ENCODE data around the gene NFIX.
"Not testable (repeated sequence)": the region's sequence is repeated elsewhere in the genome, so short reads cannot be mapped to it uniquely, and the experiment has no call there.

NFIX gene

DNA sequence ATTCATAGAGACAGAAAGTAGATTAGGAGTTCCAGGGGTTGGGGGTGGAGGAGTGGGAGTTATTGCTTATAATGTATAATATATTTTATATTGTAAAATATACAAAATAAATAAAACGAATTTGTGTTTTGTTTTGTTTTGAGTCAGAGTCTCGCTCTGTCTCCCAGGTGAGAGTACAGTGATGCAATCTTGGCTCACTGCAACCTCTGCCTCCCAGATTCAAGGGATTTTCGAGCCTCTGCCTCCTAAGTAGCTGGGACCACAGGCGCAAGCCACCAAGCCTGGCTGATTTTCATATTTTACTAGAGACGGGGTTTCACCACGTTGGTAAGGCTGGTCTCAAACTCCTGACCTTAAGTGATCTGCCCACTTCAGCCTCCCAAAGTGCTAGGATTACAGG is 35.8 kb upstream of the NFIX start:
- DNase-seq: no peak

DNA sequence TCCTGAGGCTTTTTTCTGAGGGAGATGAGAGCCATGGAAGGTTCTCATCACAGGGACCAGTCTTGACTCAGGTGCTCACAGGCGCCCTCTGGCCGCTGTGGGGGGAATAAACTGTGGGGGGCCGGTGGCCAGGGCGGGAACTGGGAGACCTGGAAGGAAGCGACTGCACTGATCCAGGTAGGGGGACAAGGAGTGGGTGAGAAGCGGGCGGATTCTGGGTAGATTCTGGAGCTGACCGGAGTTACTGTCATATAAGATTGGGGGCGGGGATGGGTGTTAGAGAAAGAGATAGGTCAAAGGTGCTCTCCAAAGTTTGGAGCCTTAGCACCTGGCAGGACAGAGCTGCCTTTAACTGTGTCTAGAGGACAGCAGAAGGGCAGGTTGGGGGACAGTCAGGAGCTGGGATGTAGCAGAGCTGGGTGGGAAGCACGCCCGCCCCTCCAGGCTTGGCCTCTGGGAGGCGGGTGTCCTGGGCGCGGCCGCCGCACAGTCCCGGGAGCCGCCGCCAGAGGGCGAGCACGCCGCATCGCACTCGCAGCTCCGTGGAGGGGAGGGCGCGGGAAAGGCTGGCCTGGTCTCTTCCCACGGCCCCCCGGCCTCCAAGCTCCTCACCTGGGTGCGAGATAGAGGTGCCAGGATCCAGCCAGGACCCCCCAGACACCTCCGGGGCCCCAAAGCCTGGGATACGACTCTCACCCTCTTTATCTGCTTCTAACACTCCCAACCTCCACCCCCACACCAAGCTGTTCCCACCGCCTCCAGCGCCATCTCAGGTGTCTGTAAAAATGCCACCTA is 30.1 kb upstream of the NFIX start:
- peak; percentile 73 for DNase-seq

DNA sequence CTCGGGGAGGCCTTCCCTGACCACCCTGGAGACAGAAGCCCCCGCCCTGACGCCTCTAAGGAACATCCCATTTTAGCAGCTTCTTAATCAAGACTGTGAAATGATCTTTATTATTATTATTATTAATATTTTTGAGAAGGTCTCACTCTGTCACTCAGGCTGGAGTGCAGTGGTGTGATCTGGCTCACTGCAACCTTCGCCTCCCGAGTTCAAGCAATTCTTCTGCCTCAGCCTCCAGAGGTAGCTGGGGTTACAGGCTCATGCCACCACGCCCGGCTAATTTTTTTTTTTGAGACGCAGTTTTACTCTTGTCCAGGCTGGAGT is 29.5 kb upstream of the NFIX start:
- DNase-seq: no peak

DNA sequence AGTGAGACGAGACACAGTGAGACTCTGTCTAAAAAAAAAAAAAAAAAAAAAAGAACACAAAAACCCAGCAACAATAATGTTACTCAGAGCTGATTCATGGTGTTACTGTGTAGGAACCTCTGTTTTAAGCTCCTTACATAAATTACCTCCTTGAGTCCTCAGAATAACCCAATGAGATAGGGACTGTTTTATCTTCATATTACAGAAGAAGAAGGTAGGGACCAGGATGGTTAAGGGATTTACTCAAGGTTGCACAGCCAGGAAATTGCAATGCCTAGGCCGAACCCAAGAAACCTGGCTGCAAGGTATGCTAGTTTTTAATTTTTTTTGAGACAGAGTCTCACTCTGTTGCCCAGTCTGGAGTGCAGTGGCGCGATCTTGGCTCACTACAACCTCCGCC is 27.4 kb upstream of the NFIX start:
- no peak for DNase-seq

DNA sequence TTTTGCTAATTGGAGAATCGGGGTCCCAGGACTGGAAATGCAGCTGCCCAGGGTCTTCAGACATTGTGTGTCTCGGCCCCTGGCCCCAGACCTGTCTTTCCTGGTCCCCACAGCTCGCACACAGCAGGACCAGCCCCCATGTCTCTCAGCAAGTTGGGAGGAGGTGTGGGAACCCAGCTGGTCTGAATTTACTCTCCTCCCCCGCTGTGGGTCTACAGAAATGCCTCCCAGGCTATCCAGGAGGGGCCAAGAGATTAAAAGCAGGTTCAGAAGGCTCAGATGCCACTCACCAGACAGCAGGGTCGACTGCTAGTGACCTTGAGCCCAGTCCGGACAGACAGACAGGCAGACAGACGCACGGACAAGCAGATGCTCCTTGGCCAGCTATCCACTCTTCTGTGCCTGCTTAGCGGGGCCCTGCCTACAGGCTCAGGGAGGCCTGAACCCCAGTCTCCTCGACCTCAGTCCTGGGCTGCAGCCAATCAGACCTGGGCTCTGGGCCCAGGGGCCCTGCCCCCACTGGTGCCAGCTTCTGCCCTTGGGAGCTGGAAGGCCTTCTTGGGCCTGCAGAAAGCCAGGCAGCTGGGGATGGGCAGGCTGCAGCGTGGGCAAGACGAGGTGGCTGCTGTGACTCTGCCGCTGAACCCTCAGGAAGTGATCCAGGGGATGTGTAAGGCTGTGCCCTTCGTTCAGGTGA is 25.8 kb upstream of the NFIX start, which contains the start of gene DAND5:
Gene DAND5, plus strand, starts transcription at position 285 of the 697 bp plus-strand sequence. Its CDS starts 85 bp downstream, at position 370.
- DNase-seq: no peak

DNA sequence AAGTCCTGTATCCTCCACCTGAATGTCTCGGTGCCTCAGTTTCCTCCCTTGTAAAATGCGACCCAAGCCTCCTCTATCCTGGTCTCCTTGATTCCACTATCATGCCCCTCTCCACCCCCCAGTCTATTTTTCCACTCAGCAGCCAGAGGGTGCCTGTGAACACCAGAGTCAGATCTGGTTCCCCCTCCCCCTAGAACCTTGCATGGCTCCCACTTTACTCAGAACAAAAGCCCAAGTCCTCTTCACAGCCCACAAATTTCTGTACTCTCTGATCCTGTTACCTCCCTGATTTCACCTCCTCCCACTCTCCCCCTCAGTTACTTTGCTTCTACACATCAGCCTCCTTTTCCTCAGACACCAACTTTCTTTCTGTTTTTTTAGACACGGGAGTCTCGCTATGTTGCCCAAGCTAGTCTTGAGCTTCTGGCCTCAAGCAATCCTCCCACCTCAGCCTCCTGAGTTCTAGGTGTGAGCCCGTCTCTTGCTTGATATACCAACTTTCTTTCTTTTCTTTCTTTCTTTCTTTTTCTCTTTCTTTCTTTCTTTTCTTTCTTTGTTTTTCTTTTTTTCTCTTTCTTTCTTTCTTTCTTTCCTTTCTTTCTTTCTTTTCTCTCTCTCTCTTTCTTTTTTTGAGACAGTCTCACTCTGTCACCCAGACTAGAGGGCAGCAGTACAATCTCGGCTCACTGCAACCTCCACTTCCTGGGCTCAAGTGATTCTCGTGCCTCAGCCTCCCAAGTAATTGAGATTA is 25.0 kb upstream of the NFIX start:
- no peak for DNase-seq

DNA sequence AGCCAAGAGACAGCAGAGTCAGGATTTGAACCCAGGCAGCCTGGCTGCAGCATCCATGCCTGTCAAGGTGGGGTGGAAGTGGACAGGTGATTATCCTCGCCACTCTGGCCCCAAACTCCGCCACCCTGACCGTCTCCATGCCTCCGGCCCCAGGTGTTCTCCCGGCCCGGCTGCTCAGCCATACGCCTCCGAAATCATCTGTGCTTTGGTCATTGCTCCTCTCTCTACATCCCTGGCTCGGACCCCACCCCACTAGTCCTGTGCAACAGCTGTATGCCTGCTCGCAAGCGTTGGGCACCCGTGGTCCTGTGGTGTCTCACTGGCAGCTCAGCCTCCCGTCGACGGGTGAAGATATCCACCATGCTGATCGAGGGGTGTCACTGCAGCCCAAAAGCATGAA is 22.0 kb upstream of the NFIX start:
- DNase-seq: no peak

DNA sequence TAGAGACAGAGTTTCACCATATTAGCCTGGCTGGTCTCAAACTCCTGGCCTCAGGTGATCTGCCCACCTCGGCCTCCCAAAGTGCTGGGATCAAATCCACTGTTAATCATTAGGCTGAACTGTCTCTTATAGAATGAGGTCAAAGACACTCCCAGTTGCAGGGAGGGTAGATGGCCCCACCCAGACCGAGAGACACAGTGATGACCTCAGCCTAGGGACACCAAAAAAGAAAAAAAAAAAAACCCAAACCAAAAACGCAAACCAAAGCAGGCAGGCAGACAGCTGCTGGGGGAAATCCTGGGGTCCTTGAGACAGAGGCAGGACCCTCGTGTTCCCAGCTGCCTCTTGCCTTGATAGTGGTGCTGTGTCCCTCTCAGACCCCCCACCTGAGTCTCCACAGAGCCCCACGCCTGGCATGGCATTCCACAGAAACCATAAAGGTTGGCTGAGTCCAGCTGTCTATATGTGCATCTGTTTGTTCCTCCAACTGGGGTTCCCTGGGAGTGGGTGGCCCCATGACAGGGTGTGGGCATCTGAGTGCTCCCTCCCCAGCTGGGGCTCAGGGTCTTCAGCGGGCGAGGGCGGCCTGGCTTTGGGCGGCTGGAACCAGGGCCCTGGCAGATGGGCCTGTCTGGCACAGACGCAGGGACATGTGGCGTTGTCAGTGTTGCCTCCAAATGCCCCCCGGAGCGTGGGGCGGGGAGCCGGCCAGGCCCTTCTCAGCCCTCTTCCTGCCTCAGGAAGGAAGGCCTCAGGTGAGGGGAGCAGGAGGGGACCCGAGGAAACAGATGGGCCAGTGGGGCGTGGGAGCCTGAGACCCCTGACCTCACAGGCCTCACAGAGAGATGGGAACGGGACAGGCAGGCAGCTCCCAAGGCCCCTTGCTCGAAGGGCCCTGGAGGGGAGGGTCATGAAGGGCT is 20.7 kb upstream of the NFIX start:
- DNase-seq: no peak

DNA sequence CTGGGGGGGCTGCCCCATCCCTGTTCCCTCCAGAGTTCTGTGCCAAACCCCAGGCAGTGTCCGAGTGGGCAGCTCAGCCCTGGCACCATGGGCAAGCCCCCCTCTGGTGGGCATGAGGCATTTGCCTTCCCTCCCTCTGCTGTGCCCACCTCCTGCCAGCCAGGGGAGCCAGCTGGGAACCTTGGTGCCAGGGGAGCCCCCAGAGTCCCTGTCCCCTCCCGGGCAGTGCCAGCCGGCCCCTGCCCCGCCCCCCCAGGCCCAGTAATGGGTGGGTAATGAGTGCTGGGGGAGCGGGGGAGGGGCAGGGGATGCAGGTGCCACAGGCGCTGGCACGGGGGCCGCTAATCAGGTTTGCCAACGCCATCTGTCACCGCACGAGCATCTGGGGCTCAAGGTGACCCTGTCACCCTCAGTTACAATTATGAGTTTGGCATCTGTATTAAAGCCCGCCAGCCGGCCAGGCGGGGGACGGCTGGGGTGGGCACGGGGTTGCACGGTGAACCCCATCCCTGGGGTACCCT is 20.0 kb upstream of the NFIX start:
- DNase-seq: no peak

DNA sequence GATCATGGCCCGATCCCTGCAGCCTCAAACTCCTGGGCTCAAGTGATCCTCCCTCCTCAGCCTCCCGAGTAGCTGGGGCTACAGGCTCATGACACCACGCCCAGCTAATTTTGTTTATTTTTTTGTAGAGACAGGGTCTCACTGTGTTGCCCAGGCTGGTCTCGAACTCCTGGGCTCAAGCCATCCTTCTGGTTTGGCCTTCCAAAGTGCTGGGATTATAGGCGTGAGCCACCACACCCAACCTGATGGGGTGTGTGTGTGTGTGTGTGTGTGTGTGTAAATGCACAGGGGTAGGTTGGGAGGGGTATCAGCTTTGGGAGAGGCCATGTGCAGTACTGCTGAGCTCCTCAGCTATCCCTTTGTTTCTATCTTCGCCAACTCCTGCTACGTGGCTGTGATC is 19.2 kb upstream of the NFIX start:
- DNase-seq: not testable (repeated sequence)

DNA sequence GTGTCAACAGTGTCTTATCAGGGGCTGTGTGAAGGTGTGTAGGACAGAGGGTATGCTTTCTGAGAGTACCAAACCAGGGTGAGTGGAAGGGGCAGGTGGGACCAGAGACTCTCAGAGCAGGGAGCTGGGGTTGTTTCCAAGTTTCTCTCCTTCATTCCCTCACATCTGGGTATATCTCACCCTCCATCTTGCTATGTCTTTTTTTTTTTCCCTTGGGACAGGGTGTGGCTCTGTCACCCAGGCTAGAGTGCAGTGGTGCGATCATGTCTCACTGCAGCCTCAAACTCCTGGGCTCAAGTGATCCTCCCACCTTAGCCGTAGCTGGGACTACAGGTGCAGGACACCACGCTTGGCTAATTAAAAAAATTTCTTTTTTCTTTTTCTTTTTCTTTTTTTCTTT is 15.3 kb upstream of the NFIX start:
- no peak for DNase-seq

DNA sequence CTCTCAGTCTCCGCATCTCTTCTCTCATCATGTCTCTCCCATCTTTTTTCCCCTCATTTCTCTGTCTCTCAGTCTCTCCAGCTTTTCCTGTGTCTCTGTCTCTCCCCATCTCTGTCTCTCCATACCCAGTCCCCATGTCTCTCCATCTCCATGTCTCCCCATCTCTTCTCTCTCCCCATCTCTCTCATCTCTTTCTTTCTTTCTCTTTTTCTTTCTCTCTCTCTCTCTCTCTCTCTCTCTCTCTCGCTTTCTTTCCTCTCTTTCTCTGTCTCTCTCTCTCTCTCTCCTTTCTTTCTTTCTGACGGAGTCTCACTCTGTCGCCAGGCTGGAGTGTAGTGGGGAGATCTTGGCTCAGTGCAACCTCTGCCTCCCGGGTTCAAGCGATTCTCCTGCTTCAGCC is 12.6 kb upstream of the NFIX start:
- no peak for DNase-seq

DNA sequence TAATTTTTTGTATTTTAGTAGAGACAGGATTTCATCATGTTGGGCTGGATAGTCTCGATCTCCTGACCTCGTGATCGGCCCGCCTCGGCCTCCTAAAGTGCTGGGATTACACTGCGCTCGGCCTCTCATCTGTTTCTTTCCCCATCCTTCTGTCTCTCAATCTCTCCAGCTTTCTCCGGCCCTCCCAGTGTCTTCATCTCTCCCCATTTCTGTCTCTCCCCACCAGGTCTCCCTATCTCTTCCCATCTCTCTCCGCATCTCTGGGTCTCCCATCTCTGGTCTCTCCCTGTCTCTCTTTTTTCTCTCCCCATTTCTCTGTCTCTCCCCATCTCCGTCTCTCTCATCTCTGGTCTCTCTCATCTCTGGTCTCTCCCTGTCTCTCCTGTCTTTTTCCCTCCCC is 12.2 kb upstream of the NFIX start:
- no peak for DNase-seq

DNA sequence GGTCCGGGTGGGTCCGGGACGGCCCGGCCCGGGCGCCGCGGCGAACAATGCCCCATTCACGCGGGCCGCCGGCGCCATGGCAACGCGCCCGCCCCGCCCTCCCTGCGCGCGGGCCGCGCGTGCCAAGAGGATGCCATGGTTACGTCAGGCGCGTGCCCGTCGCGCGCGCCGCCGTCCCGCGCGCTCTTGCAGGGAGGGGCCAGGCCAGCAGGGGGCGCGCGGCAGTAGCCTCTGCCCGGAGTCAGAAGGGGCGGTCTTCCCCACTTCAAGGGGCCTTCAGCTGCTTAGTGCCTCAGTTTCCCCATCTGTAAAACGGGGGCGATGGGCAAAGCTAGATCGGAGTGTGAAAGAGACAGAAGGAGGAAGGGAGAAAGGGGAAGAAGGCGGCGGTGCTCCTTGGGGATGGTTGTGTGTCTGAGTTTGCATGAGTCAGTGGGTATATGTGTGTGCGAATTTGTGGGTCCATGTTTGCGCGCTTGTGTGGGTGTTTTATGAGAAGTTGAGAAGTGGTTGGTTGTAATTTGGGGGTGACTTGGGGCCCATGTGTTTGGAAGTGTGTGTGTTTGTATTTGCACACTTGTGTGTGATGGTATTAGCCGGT is 11.6 kb upstream of the NFIX start:
- DNase-seq: peak; percentile 82

DNA sequence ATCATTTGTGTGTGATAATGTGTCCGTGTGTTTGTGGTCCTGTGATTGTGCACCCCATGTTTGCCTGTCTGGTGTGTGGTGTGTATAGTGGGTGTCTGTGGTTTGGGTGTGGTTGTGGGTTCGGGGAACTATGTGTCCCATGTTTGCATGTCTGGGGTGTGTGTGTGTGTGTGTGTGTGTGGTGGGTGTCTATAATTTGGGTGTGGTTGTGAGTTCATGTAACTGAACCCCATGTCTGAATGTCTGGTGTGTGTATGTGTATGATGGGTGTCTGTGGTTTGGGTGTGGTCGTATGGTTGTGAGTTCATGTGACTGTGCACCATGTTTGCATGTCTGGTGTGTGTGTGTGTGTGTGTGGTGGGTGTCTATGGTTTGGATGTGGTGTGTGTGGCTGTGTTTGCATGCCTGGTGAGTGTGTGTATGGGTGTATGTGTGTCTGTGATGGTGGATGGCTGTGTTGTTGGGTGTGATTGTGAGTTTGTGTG is 11.1 kb upstream of the NFIX start:
- DNase-seq: no peak

DNA sequence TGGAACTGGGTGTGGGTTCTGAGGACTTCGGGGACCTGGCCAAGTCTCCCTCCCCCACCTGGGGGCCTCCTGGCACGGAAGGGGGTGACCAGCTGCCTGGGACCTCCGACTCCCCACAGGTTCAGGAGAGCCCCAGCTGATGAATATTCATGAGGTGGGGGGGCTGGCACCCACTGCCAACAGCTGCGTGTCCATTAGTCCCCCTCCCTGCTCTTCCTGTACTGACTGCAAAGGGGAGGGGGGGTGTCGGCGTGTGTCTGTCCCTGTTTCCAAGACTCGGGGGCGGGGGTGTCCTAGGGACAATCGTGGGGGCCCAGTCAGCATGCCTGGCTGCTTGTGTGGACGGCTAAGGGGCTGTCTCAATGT is 10.6 kb upstream of the NFIX start:
- DNase-seq: no peak

DNA sequence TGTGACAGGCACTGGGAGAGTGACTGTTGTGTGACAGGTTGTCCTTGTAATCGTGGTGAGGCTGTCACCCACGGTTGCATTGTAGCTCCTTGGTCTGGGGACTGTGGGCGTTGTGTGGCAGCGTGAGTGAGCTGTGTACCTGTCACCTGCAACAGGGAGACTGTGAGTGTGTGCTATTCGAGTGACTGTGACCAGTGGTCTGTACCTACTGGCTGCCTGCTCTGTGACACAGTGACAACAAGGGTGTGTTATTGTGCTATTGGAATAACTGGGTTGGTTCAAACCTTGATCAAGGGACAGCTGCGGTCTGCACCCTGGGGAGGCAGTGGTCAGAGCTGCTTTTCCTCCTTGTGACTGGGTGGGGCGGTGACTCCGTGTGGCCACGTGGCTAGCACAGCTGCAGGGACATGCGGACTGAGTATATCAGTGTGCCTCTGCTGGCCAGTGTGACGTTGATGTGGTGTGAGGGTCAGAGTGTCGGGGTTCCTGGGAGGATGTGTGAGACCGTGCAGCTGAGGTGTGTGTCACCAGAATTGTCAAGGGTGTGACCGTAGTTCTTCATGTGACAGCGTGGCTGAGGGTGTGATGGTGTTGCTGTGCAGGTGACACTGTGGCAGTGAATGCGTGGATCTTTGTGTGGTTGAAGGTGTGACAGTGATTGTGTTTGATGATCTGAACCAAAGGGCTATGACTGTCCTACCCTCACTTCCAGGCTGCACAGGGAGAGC is 10.1 kb upstream of the NFIX start:
- peak; percentile 23 for DNase-seq

DNA sequence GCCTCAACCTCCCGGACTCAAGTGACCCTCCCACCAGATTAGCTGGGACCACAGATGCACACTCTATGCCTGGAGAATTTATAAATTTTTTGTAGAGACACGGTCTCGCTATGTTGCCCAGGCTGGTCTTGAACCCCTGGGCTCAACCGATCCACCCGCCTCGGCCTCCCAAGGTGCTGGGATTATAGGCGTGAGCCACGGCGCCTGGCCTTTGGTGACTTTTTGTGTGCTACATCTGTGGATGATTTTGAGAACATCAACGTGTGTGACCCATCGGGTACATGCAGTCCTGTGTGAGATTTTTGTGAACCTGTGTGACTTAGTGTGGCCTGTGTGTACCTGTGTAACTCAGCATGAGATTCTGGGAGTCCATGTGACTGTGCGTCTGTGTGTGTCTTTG is 8.5 kb upstream of the NFIX start:
- DNase-seq: no peak

DNA sequence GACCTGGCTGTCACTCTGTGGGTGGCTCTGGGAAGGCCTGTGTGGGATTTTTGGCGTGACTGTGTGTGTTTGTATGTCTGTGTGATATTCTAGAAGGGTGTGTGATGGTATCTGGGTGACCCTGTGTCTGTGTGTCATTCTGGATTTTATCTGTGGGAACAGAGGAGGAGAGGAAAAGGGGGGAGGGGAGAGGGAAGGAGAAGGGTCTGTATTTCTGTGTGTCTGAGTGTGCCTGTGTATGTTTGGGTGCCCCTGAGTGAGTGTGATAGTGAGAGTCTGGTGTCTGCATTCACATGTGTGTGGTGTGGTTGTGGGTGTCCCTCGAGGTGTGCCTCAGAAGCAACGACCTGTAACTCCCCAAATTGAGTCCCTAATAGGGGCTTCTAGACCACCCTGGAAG is 8.1 kb upstream of the NFIX start:
- DNase-seq: no peak

DNA sequence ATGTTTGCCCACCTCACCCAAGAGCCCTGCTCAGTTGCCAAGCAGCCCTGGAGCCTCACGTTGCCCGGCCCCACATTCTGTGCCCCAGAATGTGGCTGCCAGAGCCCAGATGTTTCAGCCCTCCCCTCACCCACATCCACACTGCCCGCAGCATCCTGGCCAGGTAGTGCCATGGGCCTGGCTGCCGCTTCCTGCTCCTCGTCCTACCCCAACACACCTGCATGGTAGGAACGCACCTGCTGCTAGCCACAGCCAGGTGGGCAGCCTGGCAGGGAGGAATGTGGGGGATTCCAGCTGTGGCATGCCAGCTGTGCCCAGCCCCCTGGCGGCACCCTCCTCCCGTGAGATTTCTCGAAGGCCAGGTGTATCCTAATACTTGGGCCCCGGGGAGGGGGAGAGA is 7.5 kb upstream of the NFIX start:
- DNase-seq: no peak

DNA sequence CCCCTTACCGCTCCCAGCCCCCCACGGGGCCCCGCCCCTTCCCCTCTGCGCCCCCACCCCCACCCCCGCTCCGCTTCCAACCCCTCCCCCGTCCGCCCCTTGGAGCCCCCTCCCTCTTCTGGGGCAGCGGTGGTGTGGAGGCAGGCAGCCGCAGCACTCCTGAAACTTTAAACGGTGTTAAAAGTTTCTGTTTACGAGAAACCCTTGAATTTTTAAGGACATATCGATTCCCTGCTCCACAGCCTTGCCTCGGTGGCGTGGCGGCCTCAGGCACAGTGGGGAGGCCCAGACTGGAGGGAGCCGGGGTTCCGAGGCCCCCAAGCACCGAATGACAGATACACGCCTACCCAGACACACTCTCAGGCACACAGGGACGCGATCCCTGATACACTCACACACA is 4.8 kb upstream of the NFIX start:
- DNase-seq: no peak

All from fibroblast of skin of right biceps (primary cell).